WERI-Rb-1 (cell line): ENCODE results near the gene MKRN2.

ENCODE experiments used
- DNase-seq: peaks from one replicate; pipeline ENCODE4 v3.0.0-alpha.2; 2020
- H3K27ac ChIP-seq: fragments of 250-450 bp; sonication (Bioruptor Pico); 2 replicates; pipeline ENCODE4 v1.5.1; 2020; ENCODE audit warnings: mild to moderate bottlenecking, moderate library complexity
- H3K27me3 ChIP-seq: fragments of 250-450 bp; sonication (Bioruptor Pico); 2 replicates; pipeline ENCODE4 v1.5.1; 2021; ENCODE audit warnings: mild to moderate bottlenecking, low read depth, moderate library complexity; ENCODE audit not compliant: insufficient read depth, severe bottlenecking
- H3K36me3 ChIP-seq: fragments of 250-450 bp; sonication (Bioruptor Pico); 2 replicates; pipeline ENCODE4 v1.5.1; 2020; ENCODE audit warnings: mild to moderate bottlenecking, moderate library complexity
- H3K4me3 ChIP-seq: 2 replicates; pipeline ENCODE4 v1.5.1; 2011; ENCODE audit warnings: low read depth, mild to moderate bottlenecking, control low read depth, low read length
- H3K9me3 ChIP-seq: fragments of 250-450 bp; sonication (Bioruptor Pico); 2 replicates; pipeline ENCODE4 v1.5.1; 2021; ENCODE audit warnings: mild to moderate bottlenecking, moderate library complexity; ENCODE audit not compliant: severe bottlenecking
- CTCF ChIP-seq: IDR thresholded peaks from 2 replicates; pipeline ENCODE4 v1.5.1; 2011; ENCODE audit warnings: low read depth, mild to moderate bottlenecking, control low read depth, inconsistent platforms, low read length

MKRN2 gene

GRCh38 chr3:12577379-12577778 is 20.5 kb downstream of the MKRN2 start:
- H3K36me3 ChIP-seq: peaks cover 80% of the 10 kb centered on the region
- H3K4me3 ChIP-seq: no peak overlapping the region
- H3K27ac ChIP-seq: no peak overlapping the region
- no peaks in the 10 kb centered on the region for H3K9me3 ChIP-seq
- no peak for TF ChIP-seq CTCF
- H3K27me3 ChIP-seq: no peaks in the 10 kb centered on the region
- no peak for DNase-seq

GRCh38 chr3:12578742-12579141 is 21.9 kb downstream of the MKRN2 start:
- Histone ChIP-seq H3K27me3 (no peaks in the 10 kb centered on the region), H3K36me3 (peaks cover 82% of the 10 kb centered on the region), H3K27ac (no peak overlapping the region), H3K9me3 (no peaks in the 10 kb centered on the region), H3K4me3 (no peak overlapping the region)
- TF ChIP-seq CTCF: 0 out of 2 replicates have a peak, but pooled peaks have one; percentile 12
- DNase-seq: no peak

GRCh38 chr3:12579456-12579855 is 22.6 kb downstream of the MKRN2 start:
- no peaks in the 10 kb centered on the region for H3K9me3 ChIP-seq
- no peak overlapping the region for H3K4me3 ChIP-seq
- no peak for DNase-seq
- H3K36me3 ChIP-seq: peaks cover 82% of the 10 kb centered on the region
- H3K27me3 ChIP-seq: no peaks in the 10 kb centered on the region
- no peak overlapping the region for H3K27ac ChIP-seq
- TF ChIP-seq CTCF: no peak

- H3K9me3 ChIP-seq: no peaks in the 10 kb centered on the region
- no peak for TF ChIP-seq CTCF
- no peaks in the 10 kb centered on the region for H3K27me3 ChIP-seq
- DNase-seq: no peak
- peaks cover 82% of the 10 kb centered on the region for H3K36me3 ChIP-seq
- H3K27ac ChIP-seq: no peak overlapping the region
- H3K4me3 ChIP-seq: no peak overlapping the region
Observed at GRCh38 chr3:12579905-12580304, 23.0 kb downstream of the MKRN2 start.

- H3K27ac ChIP-seq: no peak overlapping the region
- peaks cover 84% of the 10 kb centered on the region for H3K36me3 ChIP-seq
- H3K9me3 ChIP-seq: no peaks in the 10 kb centered on the region
Observed at GRCh38 chr3:12582730-12583129, 25.8 kb downstream of the MKRN2 start.

More at GRCh38 chr3:12582730-12583129, 25.8 kb downstream of the MKRN2 start:
- no peak for TF ChIP-seq CTCF
- Histone ChIP-seq H3K4me3 (no peak overlapping the region), H3K27me3 (no peaks in the 10 kb centered on the region)
- no peak for DNase-seq
